Calu3 (cell line): ENCODE data around the gene TMEM235. TPM values are rescaled to one million over a fixed set of nuclear protein-coding genes. Genes with fewer than 3 reads are reported as not detected.

Experiments
- BruUV-seq: library from RNA; stranded (reverse); fragments of 400-500 nt; replicated peaks from 2 replicates; lab custom pipeline; 2021; lab: Mats Ljungman, UMichigan
- CTCF ChIA-PET: fragments of 300-600 bp; sonication (Branson Sonifier 250); formaldehyde crosslinking; loops from one replicate; lab custom pipeline; 2022; ENCODE audit warnings: antibody characterized with exemption; lab: Charles Lee
- DNase-seq: peaks from one replicate; pipeline ENCODE4 v3.0.0; 2022
- H3K27ac Mint-ChIP-seq: one replicate; pipeline ENCODE4 v1.8.0; 2022; ENCODE audit warnings: mixed read lengths; ENCODE audit not compliant: unreplicated experiment
- H3K27me3 Mint-ChIP-seq: one replicate; pipeline ENCODE4 v1.8.0; 2022; ENCODE audit warnings: mixed read lengths; ENCODE audit not compliant: unreplicated experiment
- H3K36me3 Mint-ChIP-seq: one replicate; pipeline ENCODE4 v1.8.0; 2022; ENCODE audit warnings: mild to moderate bottlenecking, moderate library complexity, mixed read lengths; ENCODE audit not compliant: insufficient read depth, unreplicated experiment
- H3K4me1 Mint-ChIP-seq: one replicate; pipeline ENCODE4 v1.8.0; 2022; ENCODE audit warnings: mild to moderate bottlenecking, low read depth, mixed read lengths; ENCODE audit not compliant: unreplicated experiment
- H3K4me3 Mint-ChIP-seq: one replicate; pipeline ENCODE4 v1.8.0; 2022; ENCODE audit warnings: mild to moderate bottlenecking, low read depth, moderate library complexity, mixed read lengths; ENCODE audit not compliant: unreplicated experiment
- H3K9me3 Mint-ChIP-seq: one replicate; pipeline ENCODE4 v1.8.0; 2022; ENCODE audit warnings: low read depth, mixed read lengths; ENCODE audit not compliant: unreplicated experiment
- intact Hi-C: fragments of 100-400 bp; cut with micrococcal nuclease; formaldehyde crosslinking; loops from one replicate; pipeline ENCODE4 v1.10.0; 2022; ENCODE audit not compliant: unreplicated experiment
- total RNA-seq: library from RNA; stranded (reverse); gene quantifications from 2 replicates; pipeline ENCODE4 v1.2.3, GENCODE V29; 2022
- TF ChIP-seq, protein P1 (sequence below): fragments of 200-600 bp; IDR thresholded peaks from one replicate; pipeline ENCODE4 v1.8.0; 2022; ENCODE audit warnings: antibody characterized with exemption; ENCODE audit not compliant: unreplicated experiment

The TMEM235 gene
- total RNA-seq, 1 experiment from 2014 or later, result not detected

DNA sequence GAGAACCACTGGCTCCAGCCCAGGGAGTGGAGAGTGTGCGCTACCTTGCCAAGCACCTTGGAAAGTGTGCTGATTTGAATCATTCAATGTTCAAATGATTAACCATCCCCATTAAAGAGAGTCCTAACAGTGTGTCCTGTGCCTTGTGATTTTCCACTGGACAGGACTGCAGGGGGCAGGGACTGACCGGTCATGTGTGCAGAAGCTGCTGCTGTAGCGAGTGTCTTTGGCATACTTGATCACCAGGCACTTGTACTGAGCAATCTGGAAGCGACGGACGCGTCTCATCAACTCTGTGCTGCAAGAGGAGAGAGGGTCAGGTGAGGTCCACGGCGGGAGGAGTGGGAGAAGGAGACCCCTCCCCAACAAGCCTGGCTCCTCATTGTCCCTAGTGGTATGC lies 46.6 kb upstream of the TMEM235 start:
- Mint-ChIP-seq H3K36me3 (peaks cover 50% of the 10 kb centered on the region), H3K4me1 (peaks cover 23% of the 10 kb centered on the region), H3K4me3 (peak overlapping the region; percentile 15), H3K9me3 (no peaks in the 10 kb centered on the region), H3K27ac (no peak overlapping the region), H3K27me3 (no peaks in the 10 kb centered on the region)
- no TSS peak for BruUV-seq
- intact Hi-C loops, result loop anchor here (5.0 kb wide), 1 partner anchor 73 kb away; no protein-coding TSS in a partner anchor
- CTCF ChIA-PET, result no interaction called here
- TF ChIP-seq, protein P1, sequence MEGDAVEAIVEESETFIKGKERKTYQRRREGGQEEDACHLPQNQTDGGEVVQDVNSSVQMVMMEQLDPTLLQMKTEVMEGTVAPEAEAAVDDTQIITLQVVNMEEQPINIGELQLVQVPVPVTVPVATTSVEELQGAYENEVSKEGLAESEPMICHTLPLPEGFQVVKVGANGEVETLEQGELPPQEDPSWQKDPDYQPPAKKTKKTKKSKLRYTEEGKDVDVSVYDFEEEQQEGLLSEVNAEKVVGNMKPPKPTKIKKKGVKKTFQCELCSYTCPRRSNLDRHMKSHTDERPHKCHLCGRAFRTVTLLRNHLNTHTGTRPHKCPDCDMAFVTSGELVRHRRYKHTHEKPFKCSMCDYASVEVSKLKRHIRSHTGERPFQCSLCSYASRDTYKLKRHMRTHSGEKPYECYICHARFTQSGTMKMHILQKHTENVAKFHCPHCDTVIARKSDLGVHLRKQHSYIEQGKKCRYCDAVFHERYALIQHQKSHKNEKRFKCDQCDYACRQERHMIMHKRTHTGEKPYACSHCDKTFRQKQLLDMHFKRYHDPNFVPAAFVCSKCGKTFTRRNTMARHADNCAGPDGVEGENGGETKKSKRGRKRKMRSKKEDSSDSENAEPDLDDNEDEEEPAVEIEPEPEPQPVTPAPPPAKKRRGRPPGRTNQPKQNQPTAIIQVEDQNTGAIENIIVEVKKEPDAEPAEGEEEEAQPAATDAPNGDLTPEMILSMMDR, result no peak
- no peak for DNase-seq

GRCh38 chr17:78185981-78186691 lies 45.3 kb upstream of the TMEM235 start:
- CTCF ChIA-PET, result interaction anchor here (0.6 to 2.5 kb wide), 11 partner anchors 10 to 255 kb away, joined by 3 to 12 read pairs (median 5); no protein-coding TSS in a partner anchor
- DNase-seq, result peak; percentile 52
- H3K27ac Mint-ChIP-seq, result peak overlapping the region; percentile 66
- BruUV-seq, result TSS peak; percentile 31
- TF ChIP-seq, protein P1, result no peak
- H3K4me1 Mint-ChIP-seq, result peaks cover 23% of the 10 kb centered on the region
- intact Hi-C loops, result loop anchor here (5.0 kb wide), 1 partner anchor 74 kb away; no protein-coding TSS in a partner anchor
- peaks cover 43% of the 10 kb centered on the region for H3K36me3 Mint-ChIP-seq
- H3K9me3 Mint-ChIP-seq, result no peaks in the 10 kb centered on the region
- peak overlapping the region; percentile 78 for H3K4me3 Mint-ChIP-seq
- no peaks in the 10 kb centered on the region for H3K27me3 Mint-ChIP-seq

DNA sequence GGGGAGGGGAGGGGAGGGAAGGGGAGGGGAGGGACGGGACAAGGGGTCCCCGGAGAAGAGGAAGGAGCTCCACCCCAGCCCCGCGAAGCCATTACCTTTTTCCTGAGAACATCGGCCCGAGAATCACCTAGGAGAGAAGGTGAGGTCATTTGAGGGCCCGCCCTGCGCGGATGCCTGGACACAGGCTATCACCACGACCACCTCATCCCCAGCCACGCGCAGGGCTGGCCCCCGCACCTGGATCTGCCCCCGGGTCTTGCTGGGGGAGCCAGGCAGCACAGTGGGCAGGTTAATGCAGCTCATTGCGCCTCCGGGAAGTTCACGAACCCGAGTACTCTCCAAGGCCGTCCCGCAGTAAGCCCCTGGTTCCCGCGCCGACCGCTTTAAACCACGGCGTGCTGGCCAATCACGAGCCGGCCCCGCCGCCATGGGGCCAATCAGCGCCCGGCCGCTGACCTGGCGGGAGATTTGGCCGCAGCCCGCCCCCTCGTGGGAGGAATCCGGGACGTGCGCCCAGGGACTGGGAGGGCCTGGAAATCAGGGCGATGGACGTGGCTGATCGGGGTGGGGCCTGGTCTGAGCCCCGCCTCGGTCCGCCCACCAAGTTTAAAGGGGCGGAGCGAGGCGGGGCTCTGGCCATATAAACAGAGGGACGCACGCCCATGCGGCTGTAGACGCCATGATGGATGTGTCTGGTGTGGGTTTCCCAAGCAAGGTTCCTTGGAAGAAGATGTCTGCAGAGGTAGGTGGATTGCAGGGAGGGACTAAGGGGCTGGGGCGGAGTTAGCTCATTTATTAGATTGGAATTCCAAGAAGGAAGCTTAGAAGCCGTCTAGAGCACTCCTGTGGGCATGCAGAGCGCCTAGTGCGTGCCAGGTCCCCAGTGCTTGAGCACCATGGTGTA lies 44.5 kb upstream of the TMEM235 start, which contains the start of the genes AFMID and TK1:
Gene AFMID, plus strand, starts transcription at position 671 of the 904 bp plus-strand sequence. Its CDS starts 9 bp downstream, at position 680.
Gene TK1, minus strand, starts transcription at position 361 of the 904 bp plus-strand sequence. Its CDS starts 58 bp downstream, at position 303.
- no TSS peak for BruUV-seq
- Mint-ChIP-seq H3K27me3 (no peaks in the 10 kb centered on the region), H3K27ac (peak within 1 kb of the TSS; percentile 66), H3K9me3 (no peaks in the 10 kb centered on the region), H3K4me1 (peaks cover 23% of the 10 kb centered on the region), H3K36me3 (peaks cover 37% of the 10 kb centered on the region), H3K4me3 (peak within 1 kb of the TSS; percentile 78)
- CTCF ChIA-PET, result interaction anchor here (0.6 to 2.5 kb wide), 13 partner anchors 11 to 182 kb away, joined by 3 to 12 read pairs (median 5); no protein-coding TSS in a partner anchor
- intact Hi-C loops, result loop anchor here (1.0 to 5.0 kb wide), 2 partner anchors 40 to 75 kb away; no protein-coding TSS in a partner anchor
- peak; percentile 99 for DNase-seq
- TF ChIP-seq, protein P1, result peak; percentile 76

DNA sequence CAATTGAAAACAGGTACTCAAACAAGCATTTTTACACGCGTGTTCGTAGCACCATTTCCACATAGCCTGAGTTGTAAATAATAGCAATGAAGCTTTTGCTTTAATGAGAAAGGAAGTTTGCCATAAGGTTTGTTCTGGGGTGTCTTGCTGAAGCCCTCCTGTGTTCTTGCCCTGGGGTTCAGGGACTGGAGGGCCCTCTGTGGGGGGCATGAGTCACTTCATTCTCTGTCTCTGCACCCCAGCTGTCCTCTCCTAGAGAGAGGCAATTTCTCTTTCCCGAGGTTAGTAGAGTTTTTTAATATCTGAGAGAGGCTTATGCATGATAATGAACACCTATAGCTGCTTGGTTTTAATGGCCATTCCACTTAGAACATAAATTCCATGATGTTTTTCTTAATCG lies 34.7 kb upstream of the TMEM235 start:
- Mint-ChIP-seq H3K4me3 (no peak overlapping the region), H3K9me3 (no peaks in the 10 kb centered on the region), H3K36me3 (peaks cover 25% of the 10 kb centered on the region), H3K4me1 (no peaks in the 10 kb centered on the region), H3K27ac (no peak overlapping the region), H3K27me3 (no peaks in the 10 kb centered on the region)
- no TSS peak for BruUV-seq
- intact Hi-C loops, result no loop called here
- no peak for DNase-seq
- TF ChIP-seq, protein P1, result no peak
- CTCF ChIA-PET, result no interaction called here
